HCT116 (cell line): ENCODE data around the gene TRPM8. TPM values are rescaled to one million over a fixed set of nuclear protein-coding genes. Genes with fewer than 3 reads are reported as not detected.

Source experiments
- ATAC-seq: fragments of 200-7000 bp; cut with Tn5 transposase; 2 replicates; pipeline ENCODE4 v1.9.1; 2020; ENCODE audit warnings: mild to moderate bottlenecking, moderate library complexity
- BruUV-seq: library from RNA; stranded (reverse); fragments of 400-500 nt; replicated peaks from 2 replicates; lab custom pipeline; 2021; lab: Mats Ljungman, UMichigan
- CTCF ChIA-PET: fragments of 300-600 bp; sonication (Branson Sonifier 250); formaldehyde crosslinking; loops from one replicate; lab custom pipeline; 2021; ENCODE audit warnings: antibody characterized with exemption; lab: Charles Lee
- POLR2A ChIA-PET: fragments of 300-600, 350-600 bp; sonication (Branson Sonifier 250); formaldehyde crosslinking; loops from one replicate; lab custom pipeline; 2021; ENCODE audit warnings: antibody characterized with exemption; lab: Charles Lee
- RAD21 ChIA-PET, 2 experiments: fragments of 300-600 bp; sonication (Branson Sonifier 250); formaldehyde crosslinking; loops; one replicate each; lab custom pipeline; 2023; ENCODE audit warnings: low total read pairs in 2 of 2; ENCODE audit not compliant: uncharacterized antibody in 2 of 2, unreplicated experiment in 2 of 2, low non-redundant PET in 1 of 2; lab: Charles Lee
- DNase-seq: peaks from one replicate; pipeline ENCODE4 v3.0.0-alpha.2; 2010; ENCODE audit warnings: low read depth, low spot score
- H2AFZ ChIP-seq: fragments of 200-600 bp; shearing (Covaris generic), sonication (generic); 2 replicates; pipeline ENCODE4 v1.6.1; 2017; ENCODE audit warnings: low read depth, mixed run types, mixed read lengths, antibody characterized with exemption, low read length; ENCODE audit not compliant: poor library complexity, severe bottlenecking
- H3K27ac ChIP-seq: 2 replicates; pipeline ENCODE4 v1.5.1; 2012; ENCODE audit warnings: low read depth, low read length
- H3K27me3 ChIP-seq: fragments of 200-600 bp; sonication (generic); 2 replicates; pipeline ENCODE4 v1.6.1; 2016; ENCODE audit warnings: mixed run types, low read length, mixed read lengths; ENCODE audit not compliant: insufficient read depth
- H3K36me3 ChIP-seq, 2 experiments: fragments of 200-500 bp in 1 of 2; fragments of 200-600 bp in 1 of 2; sonication (Bioruptor generic) in 1 of 2; sonication (generic) in 1 of 2; 2 replicates each; pipeline versions ENCODE4 v1.5.1 to v1.6.1; 2014 to 2016; ENCODE audit warnings: low read length in 2 of 2, inconsistent platforms in 1 of 2, mixed read lengths in 1 of 2, mixed run types in 1 of 2; ENCODE audit not compliant: insufficient read depth in 2 of 2, control insufficient read depth in 1 of 2
- H3K4me1 ChIP-seq, 2 experiments: fragments of 200-600 bp in 1 of 2; sonication (generic) in 1 of 2; 2 replicates each; pipeline versions ENCODE4 v1.5.1 to v1.6.1; 2012 to 2017; ENCODE audit warnings: low read length in 2 of 2, inconsistent platforms in 1 of 2, mild to moderate bottlenecking in 1 of 2, mixed read lengths in 1 of 2, mixed run types in 1 of 2, moderate library complexity in 1 of 2; ENCODE audit not compliant: insufficient read depth in 2 of 2, control insufficient read depth in 1 of 2
- H3K4me2 ChIP-seq: fragments of 200-600 bp; sonication (generic); 2 replicates; pipeline ENCODE4 v1.6.1; 2017; ENCODE audit warnings: mixed run types, low read length, mixed read lengths
- H3K4me3 ChIP-seq, 2 experiments: fragments of 200-600 bp in 1 of 2; sonication (generic) in 1 of 2; replicated peaks in 1 of 2; 2 replicates each; pipeline ENCODE4 v1.5.1; 2011 to 2016; ENCODE audit warnings: low read length in 2 of 2, control low read depth in 1 of 2, low read depth in 1 of 2, mild to moderate bottlenecking in 1 of 2, mixed read lengths in 1 of 2, mixed run types in 1 of 2
- H3K79me2 ChIP-seq: fragments of 200-600 bp; sonication (generic); 2 replicates; pipeline ENCODE4 v1.6.1; 2017; ENCODE audit warnings: mild to moderate bottlenecking, mixed run types, low read length, moderate library complexity, mixed read lengths; ENCODE audit not compliant: insufficient read depth
- H3K9ac ChIP-seq: fragments of 200-600 bp; sonication (generic); 2 replicates; pipeline ENCODE4 v1.6.1; 2016; ENCODE audit warnings: low read length, mixed read lengths
- H3K9me2 ChIP-seq: fragments of 200-600 bp; sonication (generic), shearing (Covaris generic); 2 replicates; pipeline ENCODE4 v1.6.1; 2017; ENCODE audit warnings: mixed run types, mild to moderate bottlenecking, moderate library complexity; ENCODE audit not compliant: insufficient read depth
- H3K9me3 ChIP-seq, 2 experiments: fragments of 200-500 bp in 1 of 2; fragments of 200-600 bp in 1 of 2; sonication (Bioruptor generic) in 1 of 2; sonication (generic) in 1 of 2; 2 replicates each; pipeline ENCODE4 v1.6.1; 2014 to 2017; ENCODE audit warnings: low read length in 2 of 2, mixed read lengths in 2 of 2, inconsistent platforms in 1 of 2, low read depth in 1 of 2, mild to moderate bottlenecking in 1 of 2, mixed run types in 1 of 2, moderate library complexity in 1 of 2; ENCODE audit not compliant: control insufficient read depth in 1 of 2, insufficient read depth in 1 of 2
- H4K20me1 ChIP-seq: fragments of 200-600 bp; sonication (generic), shearing (Covaris generic); 2 replicates; pipeline ENCODE4 v1.6.1; 2017; ENCODE audit warnings: mixed run types, mild to moderate bottlenecking, moderate library complexity; ENCODE audit not compliant: insufficient read depth
- CEBPB ChIP-seq: IDR thresholded peaks from 2 replicates; pipeline ENCODE4 v1.6.1; 2012; ENCODE audit warnings: low read depth
- EGR1 ChIP-seq: IDR thresholded peaks from 2 replicates; pipeline ENCODE4 v1.6.1; 2012; ENCODE audit warnings: low read depth
- ELF1 ChIP-seq: IDR thresholded peaks from 2 replicates; pipeline ENCODE4 v1.6.1; 2012; ENCODE audit warnings: low read depth, borderline replicate concordance
- EZH2 ChIP-seq: fragments of 200-600 bp; sonication (generic); IDR thresholded peaks from 2 replicates; pipeline ENCODE4 v1.6.1; 2017; ENCODE audit warnings: antibody characterized with exemption, mixed run types
- EZH2phosphoT487 ChIP-seq: fragments of 200-600 bp; IDR thresholded peaks from 2 replicates; pipeline ENCODE4 v1.6.1; 2018; ENCODE audit warnings: antibody characterized with exemption, borderline replicate concordance
- FOSL1 ChIP-seq: IDR thresholded peaks from 2 replicates; pipeline ENCODE4 v1.6.1; 2012; ENCODE audit warnings: low read depth
- JUND ChIP-seq: IDR thresholded peaks from 2 replicates; pipeline ENCODE4 v1.6.1; 2012
- POLR2AphosphoS5 ChIP-seq: IDR thresholded peaks from 2 replicates; pipeline ENCODE4 v1.6.1; 2011; ENCODE audit warnings: mild to moderate bottlenecking, low read depth, low read length, moderate library complexity
- RAD21 ChIP-seq: IDR thresholded peaks from 2 replicates; pipeline ENCODE4 v1.6.1; 2012; ENCODE audit warnings: low read depth, mild to moderate bottlenecking
- SIN3A ChIP-seq: IDR thresholded peaks from 2 replicates; pipeline ENCODE4 v1.6.1; 2012; ENCODE audit warnings: low read depth
- SP1 ChIP-seq: IDR thresholded peaks from 2 replicates; pipeline ENCODE4 v1.6.1; 2012; ENCODE audit warnings: low read depth
- TCF7L2 ChIP-seq: IDR thresholded peaks from 2 replicates; pipeline ENCODE4 v1.7.0; 2011; ENCODE audit warnings: borderline replicate concordance, inconsistent platforms; ENCODE audit not compliant: insufficient read depth, insufficient read length; ENCODE audit errors: extremely low read depth
- ZFX ChIP-seq: fragments of 450-650 bp; IDR thresholded peaks from 2 replicates; pipeline ENCODE4 v1.6.1; 2017
- ZNF274 ChIP-seq: fragments of 200-500 bp; sonication (Bioruptor generic); IDR thresholded peaks from 2 replicates; pipeline ENCODE4 v1.6.1; 2014; ENCODE audit warnings: mild to moderate bottlenecking, low read depth, low read length, inconsistent platforms
- intact Hi-C: fragments of 100-400 bp; cut with micrococcal nuclease; formaldehyde crosslinking; loops from 2 replicates; pipeline ENCODE4 v1.10.0; 2022
- total RNA-seq: library from RNA; stranded (reverse); gene quantifications from one replicate; pipeline ENCODE4 v1.2.1, GENCODE V29; 2021; ENCODE audit not compliant: unreplicated experiment
- TF ChIP-seq, protein P1 (sequence below), 3 experiments: fragments of 200-600 bp in 1 of 3; sonication (generic) in 1 of 3; IDR thresholded peaks in 2 of 3; conservative IDR thresholded peaks in 1 of 3; 2 replicates each; pipeline ENCODE4 v1.5.1; 2012 to 2017; ENCODE audit warnings: low read depth in 2 of 3, low read length in 2 of 3, antibody characterized with exemption in 1 of 3, borderline replicate concordance in 1 of 3, control low read depth in 1 of 3, mild to moderate bottlenecking in 1 of 3, mixed read lengths in 1 of 3, mixed run types in 1 of 3, moderate library complexity in 1 of 3; ENCODE audit not compliant: insufficient read depth in 1 of 3
- TF ChIP-seq, protein P2 (sequence below): IDR thresholded peaks from 2 replicates; pipeline ENCODE4 v1.6.1; 2011; ENCODE audit warnings: mild to moderate bottlenecking, low read length, moderate library complexity; ENCODE audit not compliant: insufficient replicate concordance; ENCODE audit errors: extremely low read depth
- TF ChIP-seq, protein P3 (sequence below): IDR thresholded peaks from 2 replicates; pipeline ENCODE4 v1.6.1; 2012
- TF ChIP-seq, protein P4 (sequence below): IDR thresholded peaks from 2 replicates; pipeline ENCODE4 v1.6.1; 2012; ENCODE audit warnings: low read depth
- TF ChIP-seq, protein P5 (sequence below): IDR thresholded peaks from 2 replicates; pipeline ENCODE4 v1.6.1; 2012

The TRPM8 gene
- total RNA-seq, 1 experiment from 2014 or later = 0.39 TPM

DNA sequence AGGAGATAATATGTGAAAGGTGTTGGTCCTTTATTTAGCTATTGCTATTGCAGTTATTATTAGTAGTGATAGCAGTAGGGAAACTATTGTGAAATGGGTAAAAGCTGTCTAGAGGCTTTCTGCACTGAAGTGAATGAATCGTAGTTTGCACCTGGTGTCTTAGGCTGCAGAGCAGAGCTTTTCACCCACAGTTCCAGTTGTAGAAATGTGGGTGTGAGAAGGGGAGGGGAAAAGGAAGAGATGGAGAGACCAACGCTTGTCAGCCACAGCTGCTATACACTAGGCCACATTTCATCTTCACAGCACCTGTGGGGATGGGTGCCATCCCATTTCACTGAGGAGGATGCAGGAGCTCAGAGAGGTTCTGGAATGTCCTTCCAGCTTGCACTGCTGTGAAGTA, 50.0 kb downstream of the TRPM8 start:
- Histone ChIP-seq H4K20me1 (no peaks in the 10 kb centered on the region), H3K9ac (no peak overlapping the region), H3K4me1 (no peaks in the 10 kb centered on the region), H2AFZ (no peak overlapping the region), H3K4me3 (no peak overlapping the region), H3K27ac (no peak overlapping the region), H3K27me3 (no peaks in the 10 kb centered on the region), H3K36me3 (no peaks in the 10 kb centered on the region), H3K9me3 (no peaks in the 10 kb centered on the region), H3K9me2 (no peaks in the 10 kb centered on the region), H3K4me2 (no peak overlapping the region), H3K79me2 (no peaks in the 10 kb centered on the region)
- DNase-seq (no peak), ATAC-seq (no peak)
- intact Hi-C loops = no loop called here
- ChIA-PET POLR2A (no interaction called here), CTCF (no interaction called here), RAD21 (no interaction called here)
- BruUV-seq = no TSS peak
- TF ChIP-seq EZH2 (no peak), SIN3A (no peak), EZH2phosphoT487 (no peak), POLR2AphosphoS5 (no peak), ZFX (no peak), EGR1 (no peak), FOSL1 (no peak), ELF1 (no peak), SP1 (no peak), CEBPB (no peak), TCF7L2 (no peak), JUND (no peak), ZNF274 (no peak), RAD21 (no peak)
- TF ChIP-seq, protein P1, sequence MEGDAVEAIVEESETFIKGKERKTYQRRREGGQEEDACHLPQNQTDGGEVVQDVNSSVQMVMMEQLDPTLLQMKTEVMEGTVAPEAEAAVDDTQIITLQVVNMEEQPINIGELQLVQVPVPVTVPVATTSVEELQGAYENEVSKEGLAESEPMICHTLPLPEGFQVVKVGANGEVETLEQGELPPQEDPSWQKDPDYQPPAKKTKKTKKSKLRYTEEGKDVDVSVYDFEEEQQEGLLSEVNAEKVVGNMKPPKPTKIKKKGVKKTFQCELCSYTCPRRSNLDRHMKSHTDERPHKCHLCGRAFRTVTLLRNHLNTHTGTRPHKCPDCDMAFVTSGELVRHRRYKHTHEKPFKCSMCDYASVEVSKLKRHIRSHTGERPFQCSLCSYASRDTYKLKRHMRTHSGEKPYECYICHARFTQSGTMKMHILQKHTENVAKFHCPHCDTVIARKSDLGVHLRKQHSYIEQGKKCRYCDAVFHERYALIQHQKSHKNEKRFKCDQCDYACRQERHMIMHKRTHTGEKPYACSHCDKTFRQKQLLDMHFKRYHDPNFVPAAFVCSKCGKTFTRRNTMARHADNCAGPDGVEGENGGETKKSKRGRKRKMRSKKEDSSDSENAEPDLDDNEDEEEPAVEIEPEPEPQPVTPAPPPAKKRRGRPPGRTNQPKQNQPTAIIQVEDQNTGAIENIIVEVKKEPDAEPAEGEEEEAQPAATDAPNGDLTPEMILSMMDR (IDR thresholded peaks at IDR 0.05 in 2 of 3, conservative IDR thresholded peaks at IDR 0.05 in 1 of 3; ENCODE audit: borderline replicate concordance in 1 of 3, insufficient read depth in 1 of 3, low read depth in 2 of 3, low read length in 2 of 3) = no peak
- TF ChIP-seq, protein P2, sequence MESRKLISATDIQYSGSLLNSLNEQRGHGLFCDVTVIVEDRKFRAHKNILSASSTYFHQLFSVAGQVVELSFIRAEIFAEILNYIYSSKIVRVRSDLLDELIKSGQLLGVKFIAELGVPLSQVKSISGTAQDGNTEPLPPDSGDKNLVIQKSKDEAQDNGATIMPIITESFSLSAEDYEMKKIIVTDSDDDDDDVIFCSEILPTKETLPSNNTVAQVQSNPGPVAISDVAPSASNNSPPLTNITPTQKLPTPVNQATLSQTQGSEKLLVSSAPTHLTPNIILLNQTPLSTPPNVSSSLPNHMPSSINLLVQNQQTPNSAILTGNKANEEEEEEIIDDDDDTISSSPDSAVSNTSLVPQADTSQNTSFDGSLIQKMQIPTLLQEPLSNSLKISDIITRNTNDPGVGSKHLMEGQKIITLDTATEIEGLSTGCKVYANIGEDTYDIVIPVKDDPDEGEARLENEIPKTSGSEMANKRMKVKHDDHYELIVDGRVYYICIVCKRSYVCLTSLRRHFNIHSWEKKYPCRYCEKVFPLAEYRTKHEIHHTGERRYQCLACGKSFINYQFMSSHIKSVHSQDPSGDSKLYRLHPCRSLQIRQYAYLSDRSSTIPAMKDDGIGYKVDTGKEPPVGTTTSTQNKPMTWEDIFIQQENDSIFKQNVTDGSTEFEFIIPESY = no peak
- TF ChIP-seq, protein P3, sequence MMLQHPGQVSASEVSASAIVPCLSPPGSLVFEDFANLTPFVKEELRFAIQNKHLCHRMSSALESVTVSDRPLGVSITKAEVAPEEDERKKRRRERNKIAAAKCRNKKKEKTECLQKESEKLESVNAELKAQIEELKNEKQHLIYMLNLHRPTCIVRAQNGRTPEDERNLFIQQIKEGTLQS = no peak
- TF ChIP-seq, protein P4, sequence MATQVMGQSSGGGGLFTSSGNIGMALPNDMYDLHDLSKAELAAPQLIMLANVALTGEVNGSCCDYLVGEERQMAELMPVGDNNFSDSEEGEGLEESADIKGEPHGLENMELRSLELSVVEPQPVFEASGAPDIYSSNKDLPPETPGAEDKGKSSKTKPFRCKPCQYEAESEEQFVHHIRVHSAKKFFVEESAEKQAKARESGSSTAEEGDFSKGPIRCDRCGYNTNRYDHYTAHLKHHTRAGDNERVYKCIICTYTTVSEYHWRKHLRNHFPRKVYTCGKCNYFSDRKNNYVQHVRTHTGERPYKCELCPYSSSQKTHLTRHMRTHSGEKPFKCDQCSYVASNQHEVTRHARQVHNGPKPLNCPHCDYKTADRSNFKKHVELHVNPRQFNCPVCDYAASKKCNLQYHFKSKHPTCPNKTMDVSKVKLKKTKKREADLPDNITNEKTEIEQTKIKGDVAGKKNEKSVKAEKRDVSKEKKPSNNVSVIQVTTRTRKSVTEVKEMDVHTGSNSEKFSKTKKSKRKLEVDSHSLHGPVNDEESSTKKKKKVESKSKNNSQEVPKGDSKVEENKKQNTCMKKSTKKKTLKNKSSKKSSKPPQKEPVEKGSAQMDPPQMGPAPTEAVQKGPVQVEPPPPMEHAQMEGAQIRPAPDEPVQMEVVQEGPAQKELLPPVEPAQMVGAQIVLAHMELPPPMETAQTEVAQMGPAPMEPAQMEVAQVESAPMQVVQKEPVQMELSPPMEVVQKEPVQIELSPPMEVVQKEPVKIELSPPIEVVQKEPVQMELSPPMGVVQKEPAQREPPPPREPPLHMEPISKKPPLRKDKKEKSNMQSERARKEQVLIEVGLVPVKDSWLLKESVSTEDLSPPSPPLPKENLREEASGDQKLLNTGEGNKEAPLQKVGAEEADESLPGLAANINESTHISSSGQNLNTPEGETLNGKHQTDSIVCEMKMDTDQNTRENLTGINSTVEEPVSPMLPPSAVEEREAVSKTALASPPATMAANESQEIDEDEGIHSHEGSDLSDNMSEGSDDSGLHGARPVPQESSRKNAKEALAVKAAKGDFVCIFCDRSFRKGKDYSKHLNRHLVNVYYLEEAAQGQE = no peak
- TF ChIP-seq, protein P5, sequence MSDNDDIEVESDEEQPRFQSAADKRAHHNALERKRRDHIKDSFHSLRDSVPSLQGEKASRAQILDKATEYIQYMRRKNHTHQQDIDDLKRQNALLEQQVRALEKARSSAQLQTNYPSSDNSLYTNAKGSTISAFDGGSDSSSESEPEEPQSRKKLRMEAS = no peak
